KMS-11 (cell line): ENCODE measurements around the gene GLT1D1.

Experiments
- H2AFZ ChIP-seq: fragments of 200-600 bp; sonication (generic); 2 replicates; pipeline ENCODE4 v1.6.1; 2016; ENCODE audit warnings: antibody characterized with exemption, mixed run types, low read depth
- H3K27ac ChIP-seq: fragments of 200-600 bp; sonication (generic); 2 replicates; pipeline ENCODE4 v1.6.1; 2016; ENCODE audit warnings: mild to moderate bottlenecking, mixed run types
- H3K27me3 ChIP-seq: fragments of 200-600 bp; sonication (generic); 2 replicates; pipeline ENCODE4 v1.6.1; 2017; ENCODE audit warnings: mild to moderate bottlenecking, low read depth, mixed run types, moderate library complexity; ENCODE audit not compliant: insufficient read depth
- H3K36me3 ChIP-seq: fragments of 200-600 bp; sonication (generic); 2 replicates; pipeline ENCODE4 v1.6.1; 2017; ENCODE audit warnings: mild to moderate bottlenecking, mixed run types; ENCODE audit not compliant: insufficient read depth
- H3K4me1 ChIP-seq: fragments of 200-600 bp; sonication (generic); 2 replicates; pipeline ENCODE4 v1.6.1; 2016; ENCODE audit warnings: mild to moderate bottlenecking, low read depth, mixed run types; ENCODE audit not compliant: poor library complexity, severe bottlenecking
- H3K4me2 ChIP-seq: fragments of 200-600 bp; sonication (generic); 2 replicates; pipeline ENCODE4 v1.7.0; 2016; ENCODE audit warnings: mild to moderate bottlenecking, mixed run types
- H3K4me3 ChIP-seq: fragments of 200-600 bp; sonication (generic); IDR thresholded peaks from 2 replicates; pipeline ENCODE4 v1.6.1; 2017; ENCODE audit warnings: low read depth, low read length, mixed read lengths; ENCODE audit not compliant: insufficient read depth
- H3K79me2 ChIP-seq: fragments of 200-600 bp; sonication (generic); 2 replicates; pipeline ENCODE4 v1.6.1; 2016; ENCODE audit warnings: low read depth, mixed run types; ENCODE audit not compliant: insufficient read depth
- H3K9ac ChIP-seq: fragments of 200-600 bp; sonication (generic); 2 replicates; pipeline ENCODE4 v1.6.1; 2016; ENCODE audit warnings: mild to moderate bottlenecking, mixed run types
- H4K20me1 ChIP-seq: fragments of 200-600 bp; sonication (generic); 2 replicates; pipeline ENCODE4 v1.6.1; 2016; ENCODE audit warnings: mild to moderate bottlenecking, mixed run types; ENCODE audit not compliant: insufficient read depth
- TF ChIP-seq, protein P1 (sequence below): fragments of 200-600 bp; sonication (generic); conservative IDR thresholded peaks from 2 replicates; pipeline ENCODE4 v1.6.1; 2017; ENCODE audit warnings: low read depth, mild to moderate bottlenecking, antibody characterized with exemption, low read length, moderate library complexity, mixed read lengths

The GLT1D1 gene

DNA sequence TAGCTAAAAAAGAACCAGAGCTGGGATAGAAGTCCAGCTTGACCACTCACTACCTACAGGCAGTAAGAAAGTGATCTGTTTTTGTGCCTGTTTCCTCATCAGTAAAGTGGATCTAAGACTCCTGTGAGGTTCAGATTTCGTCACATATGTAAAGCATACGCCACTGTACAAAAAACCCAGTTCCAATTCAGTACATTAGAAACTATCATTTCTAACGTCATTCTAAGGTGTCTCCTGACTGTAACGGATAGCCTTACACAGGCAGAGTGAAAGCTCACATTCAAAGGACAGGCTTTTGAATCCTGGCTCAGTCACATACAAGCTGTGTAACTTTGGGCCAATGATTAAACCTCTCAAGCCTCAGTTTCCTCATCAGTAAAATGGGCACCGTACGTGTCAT is 33.0 kb upstream of the GLT1D1 start:
- TF ChIP-seq, protein P1, sequence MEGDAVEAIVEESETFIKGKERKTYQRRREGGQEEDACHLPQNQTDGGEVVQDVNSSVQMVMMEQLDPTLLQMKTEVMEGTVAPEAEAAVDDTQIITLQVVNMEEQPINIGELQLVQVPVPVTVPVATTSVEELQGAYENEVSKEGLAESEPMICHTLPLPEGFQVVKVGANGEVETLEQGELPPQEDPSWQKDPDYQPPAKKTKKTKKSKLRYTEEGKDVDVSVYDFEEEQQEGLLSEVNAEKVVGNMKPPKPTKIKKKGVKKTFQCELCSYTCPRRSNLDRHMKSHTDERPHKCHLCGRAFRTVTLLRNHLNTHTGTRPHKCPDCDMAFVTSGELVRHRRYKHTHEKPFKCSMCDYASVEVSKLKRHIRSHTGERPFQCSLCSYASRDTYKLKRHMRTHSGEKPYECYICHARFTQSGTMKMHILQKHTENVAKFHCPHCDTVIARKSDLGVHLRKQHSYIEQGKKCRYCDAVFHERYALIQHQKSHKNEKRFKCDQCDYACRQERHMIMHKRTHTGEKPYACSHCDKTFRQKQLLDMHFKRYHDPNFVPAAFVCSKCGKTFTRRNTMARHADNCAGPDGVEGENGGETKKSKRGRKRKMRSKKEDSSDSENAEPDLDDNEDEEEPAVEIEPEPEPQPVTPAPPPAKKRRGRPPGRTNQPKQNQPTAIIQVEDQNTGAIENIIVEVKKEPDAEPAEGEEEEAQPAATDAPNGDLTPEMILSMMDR: no peak
- H3K4me3 ChIP-seq: no peak overlapping the region
- no peaks in the 10 kb centered on the region for H3K4me1 ChIP-seq
- no peak overlapping the region for H3K27ac ChIP-seq
- H3K79me2 ChIP-seq: peaks cover 71% of the 10 kb centered on the region; the same call in 1 of the 2 replicates
- H3K9ac ChIP-seq: no peak overlapping the region
- no peak overlapping the region for H3K4me2 ChIP-seq
- no peak overlapping the region for H2AFZ ChIP-seq
- no peaks in the 10 kb centered on the region for H3K27me3 ChIP-seq
- no peaks in the 10 kb centered on the region for H4K20me1 ChIP-seq
- H3K36me3 ChIP-seq: no peaks in the 10 kb centered on the region

DNA sequence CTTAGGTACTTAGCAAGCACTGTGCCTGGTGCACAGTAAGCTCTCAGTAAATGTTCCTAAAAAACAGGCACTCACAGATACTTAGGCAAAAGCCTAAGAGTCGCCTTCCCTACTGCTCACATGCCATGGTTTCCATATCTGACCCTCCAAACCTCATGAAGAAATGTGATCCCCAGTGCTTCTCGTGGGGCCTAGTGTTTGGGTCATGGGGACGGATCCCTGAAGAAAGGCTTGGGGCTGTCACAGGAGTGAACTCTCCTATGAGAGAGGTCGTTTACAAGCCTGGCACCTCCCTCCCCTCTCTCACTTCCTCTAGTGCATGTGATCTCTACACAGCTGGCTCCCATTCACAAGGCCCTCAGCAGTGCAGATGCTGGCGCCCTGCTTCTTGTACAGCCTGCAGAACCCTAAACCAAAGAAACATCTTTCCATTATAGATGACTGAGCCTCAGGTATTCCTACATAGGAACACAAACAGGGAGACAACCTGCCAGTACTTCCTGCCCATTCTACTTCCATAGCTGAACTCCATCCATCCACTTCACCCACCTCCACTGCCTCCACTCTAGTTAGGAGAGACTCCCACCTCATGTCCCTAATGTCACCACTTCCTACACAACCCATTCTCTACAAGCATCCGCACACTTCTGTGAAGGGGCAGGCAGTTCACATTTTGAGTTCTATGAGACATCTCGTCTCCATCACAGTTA is 32.4 kb upstream of the GLT1D1 start:
- no peak overlapping the region for H3K27ac ChIP-seq
- H2AFZ ChIP-seq: no peak overlapping the region
- H3K79me2 ChIP-seq: peaks cover 66% of the 10 kb centered on the region; the same call in 1 of the 2 replicates
- H4K20me1 ChIP-seq: no peaks in the 10 kb centered on the region
- no peak overlapping the region for H3K4me2 ChIP-seq
- TF ChIP-seq, protein P1: no peak
- no peaks in the 10 kb centered on the region for H3K36me3 ChIP-seq
- H3K9ac ChIP-seq: no peak overlapping the region
- no peaks in the 10 kb centered on the region for H3K27me3 ChIP-seq
- no peak overlapping the region for H3K4me3 ChIP-seq
- H3K4me1 ChIP-seq: no peaks in the 10 kb centered on the region

DNA sequence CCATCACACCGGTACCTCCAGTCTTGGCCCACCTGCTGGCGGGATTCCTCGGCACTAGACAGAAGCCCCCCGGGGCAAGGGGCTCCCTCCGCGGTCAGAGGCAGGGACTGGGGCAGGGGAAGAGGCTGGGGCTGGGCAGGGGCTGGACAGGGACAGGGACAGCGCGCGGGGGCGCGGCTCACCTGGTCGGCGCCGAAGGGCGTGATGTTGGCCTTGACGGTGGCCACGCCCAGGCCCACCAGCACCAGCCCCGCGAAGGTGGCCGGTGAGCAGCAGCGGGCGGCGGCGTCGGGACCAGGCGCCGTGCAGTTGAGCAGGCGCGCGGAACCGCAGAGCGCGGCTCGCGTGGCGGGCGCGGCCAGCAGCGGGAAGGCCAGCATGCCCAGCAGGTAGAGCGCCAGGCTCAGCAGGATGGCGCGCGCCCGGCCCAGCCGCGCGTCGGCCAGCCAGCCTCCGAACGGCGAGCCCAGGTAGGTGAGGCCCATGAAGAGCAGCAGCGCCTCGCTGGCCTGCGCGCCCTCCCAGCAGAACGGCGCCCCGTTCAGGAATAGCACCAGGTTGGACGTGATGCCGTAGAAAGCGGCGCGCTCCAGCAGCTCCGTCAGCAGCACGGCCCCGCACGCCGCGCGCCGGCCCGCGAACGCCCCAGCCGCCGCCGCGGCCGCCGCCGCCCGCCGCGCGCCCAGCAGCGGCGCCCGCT is 29.9 kb upstream of the GLT1D1 start:
- Histone ChIP-seq H3K4me3 (no peak overlapping the region), H3K27me3 (no peaks in the 10 kb centered on the region), H2AFZ (peak overlapping the region; percentile 22; the same call in 1 of the 2 replicates), H3K4me1 (no peaks in the 10 kb centered on the region), H4K20me1 (no peaks in the 10 kb centered on the region), H3K9ac (peak overlapping the region; percentile 60; the same call in 1 of the 2 replicates), H3K79me2 (peaks cover 41% of the 10 kb centered on the region; the same call in 1 of the 2 replicates), H3K4me2 (peak overlapping the region; percentile 48; the same call in 1 of the 2 replicates), H3K27ac (peak overlapping the region; percentile 30; the same call in 1 of the 2 replicates), H3K36me3 (no peaks in the 10 kb centered on the region)
- TF ChIP-seq, protein P1: no peak

DNA sequence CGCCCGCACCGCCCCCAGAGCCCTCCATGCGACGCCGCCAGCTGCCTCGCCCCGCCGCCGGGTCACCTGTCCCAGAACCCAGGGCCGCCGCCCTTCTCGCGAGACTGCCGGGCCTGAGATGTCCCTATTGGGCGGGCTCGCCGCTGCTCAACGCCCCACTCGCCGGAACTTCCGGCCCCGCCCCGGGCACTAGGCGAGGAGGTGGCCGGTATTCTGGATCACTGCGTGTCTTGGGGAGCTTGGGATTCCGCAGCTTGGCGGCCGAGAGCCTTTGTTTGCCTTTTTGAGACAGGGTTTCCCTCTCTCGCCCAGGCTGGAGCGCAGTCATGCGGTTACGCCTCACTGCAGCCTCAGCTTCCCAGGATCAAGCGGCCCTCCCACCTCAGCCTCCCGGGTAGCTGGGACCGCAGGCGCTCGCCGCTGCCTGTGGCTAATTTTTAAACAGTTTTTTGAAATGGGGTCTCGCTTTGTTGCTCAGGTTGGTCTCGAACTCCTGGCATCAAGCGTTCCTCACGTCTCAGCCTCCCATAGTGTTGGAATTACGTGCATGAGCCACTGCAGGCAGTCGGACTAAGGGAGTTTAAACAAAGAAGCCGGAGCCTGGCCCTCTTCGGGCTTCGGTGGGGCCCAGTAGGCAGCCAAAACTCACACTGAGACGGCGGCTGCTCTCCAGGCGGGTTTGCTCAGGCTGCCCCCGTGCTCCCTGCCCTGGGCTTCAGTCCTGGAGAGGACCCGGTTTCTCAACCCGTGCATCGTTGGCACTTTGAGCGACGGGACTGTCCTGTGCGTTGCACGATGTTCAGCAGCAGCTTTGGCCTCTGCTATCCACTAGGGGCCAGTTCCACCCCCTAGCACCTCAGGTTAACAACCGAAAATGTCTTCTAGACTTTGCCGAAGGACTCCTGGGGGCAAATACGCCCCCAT is 29.1 kb upstream of the GLT1D1 start, which contains the start of gene SLC15A4:
SLC15A4 (minus strand) TSS at position 43 of the 924 bp plus-strand sequence; CDS start at position 28, 15 bp downstream.
- Histone ChIP-seq H3K36me3 (no peaks in the 10 kb centered on the region), H2AFZ (peak within 1 kb of the TSS; percentile 64), H3K27me3 (no peaks in the 10 kb centered on the region), H3K4me2 (peak within 1 kb of the TSS; percentile 48), H4K20me1 (no peaks in the 10 kb centered on the region), H3K79me2 (peaks cover 35% of the 10 kb centered on the region; the same call in 1 of the 2 replicates), H3K4me3 (no peak within 1 kb of the TSS), H3K27ac (peak within 1 kb of the TSS; percentile 30; the same call in 1 of the 2 replicates), H3K4me1 (no peaks in the 10 kb centered on the region), H3K9ac (peak within 1 kb of the TSS; percentile 60; the same call in 1 of the 2 replicates)
- TF ChIP-seq, protein P1: no peak
